ENCODE results near the gene DNAJC10. TPM values are rescaled to one million over a fixed set of nuclear protein-coding genes. Genes with fewer than 3 reads are reported as not detected.
"Not testable (repeated sequence)": the region's sequence is repeated elsewhere in the genome, so short reads cannot be mapped to it uniquely, and the experiment has no call there.

The DNAJC10 gene, protein sequence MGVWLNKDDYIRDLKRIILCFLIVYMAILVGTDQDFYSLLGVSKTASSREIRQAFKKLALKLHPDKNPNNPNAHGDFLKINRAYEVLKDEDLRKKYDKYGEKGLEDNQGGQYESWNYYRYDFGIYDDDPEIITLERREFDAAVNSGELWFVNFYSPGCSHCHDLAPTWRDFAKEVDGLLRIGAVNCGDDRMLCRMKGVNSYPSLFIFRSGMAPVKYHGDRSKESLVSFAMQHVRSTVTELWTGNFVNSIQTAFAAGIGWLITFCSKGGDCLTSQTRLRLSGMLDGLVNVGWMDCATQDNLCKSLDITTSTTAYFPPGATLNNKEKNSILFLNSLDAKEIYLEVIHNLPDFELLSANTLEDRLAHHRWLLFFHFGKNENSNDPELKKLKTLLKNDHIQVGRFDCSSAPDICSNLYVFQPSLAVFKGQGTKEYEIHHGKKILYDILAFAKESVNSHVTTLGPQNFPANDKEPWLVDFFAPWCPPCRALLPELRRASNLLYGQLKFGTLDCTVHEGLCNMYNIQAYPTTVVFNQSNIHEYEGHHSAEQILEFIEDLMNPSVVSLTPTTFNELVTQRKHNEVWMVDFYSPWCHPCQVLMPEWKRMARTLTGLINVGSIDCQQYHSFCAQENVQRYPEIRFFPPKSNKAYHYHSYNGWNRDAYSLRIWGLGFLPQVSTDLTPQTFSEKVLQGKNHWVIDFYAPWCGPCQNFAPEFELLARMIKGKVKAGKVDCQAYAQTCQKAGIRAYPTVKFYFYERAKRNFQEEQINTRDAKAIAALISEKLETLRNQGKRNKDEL
- total RNA-seq (2014; rRNA removed; shearing (Covaris generic)): 86.6 and 96.5 TPM in 2 replicates

DNA sequence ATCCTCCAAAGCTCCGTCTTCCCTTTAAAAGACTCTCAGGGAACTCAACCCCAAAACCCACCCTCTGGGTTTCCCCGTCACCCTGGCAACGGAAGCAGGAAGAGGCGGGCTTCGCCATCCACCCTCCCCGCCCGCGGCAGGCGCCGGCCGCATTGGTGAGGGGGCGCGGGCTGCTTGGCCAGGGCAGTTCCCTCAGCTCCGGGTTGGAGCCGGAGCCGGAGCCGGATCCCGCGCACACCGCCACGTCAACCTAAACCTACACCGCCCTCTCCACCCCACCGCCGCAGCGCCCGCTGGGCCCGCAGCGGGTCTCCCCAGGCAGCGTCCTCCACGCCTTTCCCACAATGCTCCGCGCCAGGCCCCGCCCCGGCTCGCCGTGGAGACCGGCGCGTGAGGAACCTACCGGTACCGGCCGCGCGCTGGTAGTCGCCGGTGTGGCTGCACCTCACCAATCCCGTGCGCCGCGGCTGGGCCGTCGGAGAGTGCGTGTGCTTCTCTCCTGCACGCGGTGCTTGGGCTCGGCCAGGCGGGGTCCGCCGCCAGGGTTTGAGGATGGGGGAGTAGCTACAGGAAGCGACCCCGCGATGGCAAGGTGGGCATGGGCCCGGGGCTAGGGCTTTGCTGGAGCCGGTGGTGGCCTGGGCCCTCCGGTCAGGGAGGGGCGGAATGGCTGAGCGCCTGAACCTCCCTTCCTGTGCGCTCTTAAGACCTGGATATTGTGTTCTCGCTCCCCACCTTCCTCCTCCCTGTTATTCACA, at the start of gene DNAJC10:
TSS of gene DNAJC10 (plus strand) at position 366 of the 758 bp plus-strand sequence. CDS start 1,830 bp downstream, outside the sequence.
- peak; percentile 88 for DNase-seq (ENCODE audit: low read depth)

- DNase-seq (ENCODE audit: low read depth): peak; percentile 17
Measured at GRCh38 chr2:182666674-182667314, 49.3 kb upstream of the DNAJC10 start.

DNA sequence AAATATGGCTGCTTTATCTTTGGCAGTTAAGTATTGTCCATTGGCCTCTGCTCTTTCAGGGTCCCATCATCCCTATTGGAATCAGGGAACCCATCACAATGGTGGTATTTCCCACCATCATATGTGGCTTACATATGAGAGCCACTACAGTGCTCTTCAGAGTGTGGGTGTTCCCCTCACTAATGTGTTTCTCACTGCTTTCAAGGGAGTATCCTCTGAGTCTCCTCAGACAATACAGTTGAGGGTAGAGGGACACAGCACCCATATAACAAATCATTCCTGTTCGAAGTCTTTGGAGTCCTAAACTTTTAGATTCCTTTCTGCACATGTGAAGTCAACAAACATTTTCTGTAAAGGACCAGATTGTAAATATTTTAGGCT, 48.8 kb upstream of the DNAJC10 start:
- DNase-seq (ENCODE audit: low read depth): no peak

- DNase-seq (ENCODE audit: low read depth): peak; percentile 9
Measured at GRCh38 chr2:182668671-182669070, 47.4 kb upstream of the DNAJC10 start.

DNA sequence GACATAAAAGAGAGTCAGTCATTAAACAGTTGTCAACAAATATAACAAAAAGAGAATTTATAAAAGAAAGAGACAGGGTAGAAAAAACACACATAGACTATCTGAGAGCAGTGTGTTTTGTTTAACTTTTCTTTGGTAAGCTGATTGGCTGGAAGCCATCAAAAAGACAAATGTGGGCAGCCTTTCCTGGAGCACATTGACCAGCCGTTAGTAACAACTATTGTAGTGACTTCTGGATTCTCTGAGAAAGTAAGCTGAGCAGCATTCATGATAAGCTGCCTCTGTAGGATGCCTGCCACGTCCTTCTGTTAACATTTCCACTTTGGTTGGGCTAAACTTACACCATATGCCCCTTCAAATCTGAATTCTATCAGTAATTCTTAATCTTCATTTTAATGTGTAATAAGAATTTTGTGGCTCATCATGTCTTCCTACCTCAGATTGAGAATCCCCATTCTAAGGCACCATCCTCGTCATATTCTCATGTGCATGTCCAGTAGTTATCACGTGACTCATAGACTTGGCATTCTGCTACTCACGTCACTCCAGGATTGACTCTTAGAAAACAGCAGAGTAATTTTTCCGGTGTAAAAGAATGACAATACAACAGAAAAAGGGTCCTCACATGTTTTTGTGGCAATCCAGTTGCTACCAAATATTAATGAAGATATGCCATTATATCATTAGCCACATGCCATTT, 43.4 kb upstream of the DNAJC10 start:
- DNase-seq (ENCODE audit: low read depth): peak; percentile 39

GRCh38 chr2:182680837-182681236, 35.2 kb upstream of the DNAJC10 start:
- no peak for DNase-seq (ENCODE audit: low read depth)

DNA sequence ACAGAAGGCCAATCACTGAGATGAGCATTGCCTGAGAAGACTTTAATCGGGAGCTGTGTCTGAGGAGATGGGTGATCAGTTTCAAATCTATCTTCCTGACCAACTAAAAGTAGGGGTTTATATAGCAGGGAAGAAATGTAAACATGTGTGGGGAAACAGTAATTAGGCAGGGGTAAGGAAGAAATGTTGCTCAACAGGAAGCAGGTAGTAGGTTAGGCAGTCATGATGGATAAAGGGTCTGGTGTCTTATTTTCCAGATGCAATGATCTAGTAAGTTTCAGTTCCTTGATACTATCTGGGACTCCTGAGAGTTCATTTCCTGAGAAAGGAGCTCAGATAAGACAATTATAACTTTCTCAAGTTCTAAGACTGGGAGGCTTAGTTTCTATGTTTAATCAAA, 33.8 kb upstream of the DNAJC10 start:
- DNase-seq (ENCODE audit: low read depth): no peak

GRCh38 chr2:182685559-182685958, 30.5 kb upstream of the DNAJC10 start:
- no peak for DNase-seq (ENCODE audit: low read depth)

- DNase-seq (ENCODE audit: low read depth): not testable (repeated sequence)
Measured at GRCh38 chr2:182686763-182687162, 29.3 kb upstream of the DNAJC10 start.

GRCh38 chr2:182694189-182694588, 21.9 kb upstream of the DNAJC10 start:
- DNase-seq (ENCODE audit: low read depth): no peak

- no peak for DNase-seq (ENCODE audit: low read depth)
Measured at GRCh38 chr2:182695776-182696175, 20.3 kb upstream of the DNAJC10 start.

- DNase-seq (ENCODE audit: low read depth): no peak
Measured at GRCh38 chr2:182698671-182699070, 17.4 kb upstream of the DNAJC10 start.

DNA sequence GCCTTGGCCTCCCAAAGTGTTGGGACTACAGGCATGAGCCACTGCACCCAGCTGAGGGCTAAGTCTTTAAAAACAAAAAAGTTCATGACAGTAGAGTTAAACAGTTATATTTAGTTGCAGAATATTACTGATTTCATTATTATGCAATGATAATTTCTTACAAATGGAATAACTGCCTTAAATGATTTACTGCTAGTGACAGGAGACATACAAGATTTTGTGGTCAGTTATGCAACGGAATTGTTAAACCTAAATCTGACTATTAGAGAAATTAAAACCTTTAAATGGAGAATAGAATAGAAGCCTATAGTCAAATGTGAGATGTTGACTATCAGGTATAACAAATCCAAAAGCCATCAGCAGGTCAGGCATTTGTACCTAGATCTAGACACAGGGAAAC, 10.3 kb upstream of the DNAJC10 start:
- no peak for DNase-seq (ENCODE audit: low read depth)

- DNase-seq (ENCODE audit: low read depth): no peak
Measured at GRCh38 chr2:182706751-182707150, 9.3 kb upstream of the DNAJC10 start.

GRCh38 chr2:182713601-182714000, 2.5 kb upstream of the DNAJC10 start:
- DNase-seq (ENCODE audit: low read depth): no peak

- peak; percentile 10 for DNase-seq (ENCODE audit: low read depth)
Measured at GRCh38 chr2:182715121-182715891, 751 bp upstream of the DNAJC10 start.

DNA sequence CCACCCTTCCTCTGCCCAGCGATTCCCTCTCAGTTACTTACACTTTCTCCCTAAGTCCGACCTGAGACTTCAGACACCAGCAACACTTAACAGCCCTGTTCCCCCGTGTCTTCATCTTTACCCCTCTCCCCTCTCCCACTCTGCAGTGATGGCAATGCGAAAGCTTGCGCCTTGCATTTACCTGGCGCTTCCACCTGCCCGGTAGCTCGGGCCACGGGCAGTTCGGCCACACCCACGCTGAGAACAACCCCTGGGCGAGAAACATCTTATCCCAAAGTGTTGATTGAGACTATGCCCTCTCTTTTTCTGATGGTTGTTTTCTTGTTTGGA, 558 bp downstream of the DNAJC10 start:
- DNase-seq (ENCODE audit: low read depth): no peak

- no peak for DNase-seq (ENCODE audit: low read depth)
Measured at GRCh38 chr2:182717416-182717815, 1.4 kb downstream of the DNAJC10 start.

DNA sequence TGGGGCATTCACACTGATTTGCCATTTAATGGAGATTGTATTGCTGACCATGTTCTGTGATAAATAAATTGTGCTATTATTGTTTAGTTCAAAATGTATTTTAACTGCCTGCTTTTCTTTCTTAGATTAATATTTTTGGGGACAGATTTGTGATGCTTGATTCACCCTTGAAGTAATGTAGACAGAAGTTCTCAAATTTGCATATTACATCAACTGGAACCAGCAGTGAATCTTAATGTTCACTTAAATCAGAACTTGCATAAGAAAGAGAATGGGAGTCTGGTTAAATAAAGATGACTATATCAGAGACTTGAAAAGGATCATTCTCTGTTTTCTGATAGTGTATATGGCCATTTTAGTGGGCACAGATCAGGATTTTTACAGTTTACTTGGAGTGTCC, 1.8 kb downstream of the DNAJC10 start:
- DNase-seq (ENCODE audit: low read depth): no peak

DNA sequence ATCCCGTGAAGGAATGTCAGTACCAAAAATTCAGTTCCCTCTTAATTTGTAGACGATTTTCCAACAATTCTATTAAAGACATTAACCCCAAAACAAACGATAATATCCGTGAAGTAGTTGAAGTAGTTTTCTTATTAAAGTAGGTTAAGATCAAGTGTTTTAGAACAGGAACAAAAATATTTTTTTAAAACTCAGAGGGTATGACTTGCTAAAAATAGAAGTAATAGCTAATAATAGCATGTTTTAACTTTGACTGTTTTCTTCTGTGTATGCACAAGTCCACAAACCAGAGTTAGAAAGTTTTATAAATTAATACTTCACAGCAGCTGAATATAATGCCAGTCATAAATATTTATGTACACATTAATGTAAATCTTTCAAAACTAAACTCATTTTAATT, 2.4 kb downstream of the DNAJC10 start:
- DNase-seq (ENCODE audit: low read depth): no peak

All from RPMI7951 (cell line).